Measurements from ENCODE around the gene ABLIM2.

The ABLIM2 gene

GRCh38 chr4:8015512-8015911, 143.1 kb downstream of the ABLIM2 start:
- no peak for DNase-seq

GRCh38 chr4:8013976-8014726, 144.5 kb downstream of the ABLIM2 start:
- DNase-seq = no peak

DNA sequence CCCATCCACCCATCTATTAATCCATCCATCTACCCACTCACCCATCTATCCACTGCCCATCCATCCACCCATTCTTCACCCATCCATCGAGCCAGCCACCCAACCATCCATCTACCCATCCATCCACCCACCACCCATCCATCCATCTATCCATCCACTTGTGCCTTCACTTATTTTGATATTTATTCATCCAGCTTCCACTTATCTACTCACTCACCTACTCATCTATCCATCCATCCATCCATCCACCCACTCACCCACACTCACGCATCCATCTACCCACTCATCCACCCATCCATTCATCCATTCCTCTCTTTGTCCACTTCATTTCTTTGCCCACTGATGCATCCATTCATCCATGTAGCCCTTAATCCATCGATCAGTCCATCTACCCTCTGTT, 146.1 kb downstream of the ABLIM2 start:
- DNase-seq = no peak

- DNase-seq = peak; percentile 30
These were observed 148.0 kb downstream of the ABLIM2 start for GRCh38 chr4:8010618-8011017.

DNA sequence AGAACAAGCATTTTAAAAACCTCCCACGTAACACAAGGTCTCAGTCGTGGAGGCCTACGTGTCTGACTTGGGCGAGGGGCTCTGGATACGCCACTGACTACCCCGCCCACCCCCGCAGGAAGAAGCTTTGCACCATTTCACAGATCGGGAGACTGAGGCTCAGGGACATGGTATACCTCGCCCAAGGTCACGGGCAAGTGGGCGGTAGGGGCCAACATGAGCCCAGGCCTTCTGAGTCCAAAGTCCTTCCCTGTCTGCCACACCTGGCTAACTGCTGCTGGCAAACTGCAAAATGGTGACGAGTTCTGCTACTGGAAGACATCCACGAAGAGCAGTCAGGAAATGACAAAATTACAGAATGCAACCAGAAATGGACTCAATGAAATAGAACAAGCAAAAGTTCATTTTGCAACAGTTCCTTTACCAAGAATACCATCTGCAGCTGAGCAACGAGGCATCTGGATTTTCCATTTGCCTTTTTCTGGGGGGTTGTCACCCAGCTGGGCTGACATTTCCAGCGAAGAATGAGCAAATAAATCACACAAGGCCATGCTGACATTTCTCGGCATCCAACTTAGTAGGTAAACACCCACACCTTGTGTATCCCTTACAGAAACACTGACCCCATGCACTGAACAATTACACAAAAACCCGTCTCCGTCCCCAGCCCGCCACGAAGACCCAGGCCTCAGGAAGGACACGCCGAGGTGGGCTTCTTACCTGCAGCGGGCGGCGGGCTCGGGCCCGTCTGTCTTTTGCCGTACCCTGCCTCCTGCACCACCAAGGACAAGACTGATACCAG, 148.7 kb downstream of the ABLIM2 start:
- DNase-seq = no peak

- DNase-seq = no peak
These were observed 149.5 kb downstream of the ABLIM2 start for GRCh38 chr4:8009097-8009496.

DNA sequence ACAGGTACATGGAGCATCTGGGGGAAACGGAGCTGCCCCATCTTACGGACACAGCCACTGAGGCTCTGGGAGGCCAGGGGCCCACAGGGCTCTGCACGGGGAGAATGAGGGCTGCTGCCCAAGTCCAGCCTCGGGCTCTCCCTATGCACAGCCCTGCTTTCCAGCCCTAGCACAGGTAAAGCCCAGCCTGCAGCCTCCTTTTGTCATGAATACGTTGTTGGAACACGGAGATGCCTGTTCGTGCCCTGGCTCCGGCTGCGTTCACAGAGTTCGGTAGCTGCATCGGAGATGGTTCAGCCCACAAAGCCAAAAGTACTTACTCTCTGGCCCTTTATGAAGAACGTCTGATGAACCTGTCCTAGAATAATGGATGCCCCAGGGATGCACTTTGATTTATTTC, 150.2 kb downstream of the ABLIM2 start:
- no peak for DNase-seq

GRCh38 chr4:8007581-8007980, 151.0 kb downstream of the ABLIM2 start:
- no peak for DNase-seq

DNA sequence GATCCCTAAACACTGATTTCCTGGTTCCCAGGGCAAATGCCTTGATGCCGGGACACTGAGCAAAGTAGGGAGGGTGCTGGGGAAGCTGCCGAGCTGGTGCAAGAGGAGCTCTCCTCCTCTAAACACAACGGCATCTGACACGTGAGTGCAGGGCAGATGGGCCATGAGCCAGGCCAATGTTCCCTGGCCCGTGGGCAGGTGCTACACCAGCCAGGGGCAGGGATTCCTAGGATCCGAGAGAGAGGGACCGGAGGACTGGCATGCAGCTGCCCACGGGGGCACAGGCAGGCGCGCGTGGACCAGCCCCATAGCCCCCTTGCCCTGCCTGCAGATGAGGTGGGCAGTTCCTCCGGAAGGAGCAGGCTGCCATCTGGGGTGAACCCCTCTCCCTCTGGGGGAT, 152.1 kb downstream of the ABLIM2 start:
- DNase-seq = no peak

GRCh38 chr4:8005814-8006215, 152.8 kb downstream of the ABLIM2 start:
- no peak for DNase-seq

DNA sequence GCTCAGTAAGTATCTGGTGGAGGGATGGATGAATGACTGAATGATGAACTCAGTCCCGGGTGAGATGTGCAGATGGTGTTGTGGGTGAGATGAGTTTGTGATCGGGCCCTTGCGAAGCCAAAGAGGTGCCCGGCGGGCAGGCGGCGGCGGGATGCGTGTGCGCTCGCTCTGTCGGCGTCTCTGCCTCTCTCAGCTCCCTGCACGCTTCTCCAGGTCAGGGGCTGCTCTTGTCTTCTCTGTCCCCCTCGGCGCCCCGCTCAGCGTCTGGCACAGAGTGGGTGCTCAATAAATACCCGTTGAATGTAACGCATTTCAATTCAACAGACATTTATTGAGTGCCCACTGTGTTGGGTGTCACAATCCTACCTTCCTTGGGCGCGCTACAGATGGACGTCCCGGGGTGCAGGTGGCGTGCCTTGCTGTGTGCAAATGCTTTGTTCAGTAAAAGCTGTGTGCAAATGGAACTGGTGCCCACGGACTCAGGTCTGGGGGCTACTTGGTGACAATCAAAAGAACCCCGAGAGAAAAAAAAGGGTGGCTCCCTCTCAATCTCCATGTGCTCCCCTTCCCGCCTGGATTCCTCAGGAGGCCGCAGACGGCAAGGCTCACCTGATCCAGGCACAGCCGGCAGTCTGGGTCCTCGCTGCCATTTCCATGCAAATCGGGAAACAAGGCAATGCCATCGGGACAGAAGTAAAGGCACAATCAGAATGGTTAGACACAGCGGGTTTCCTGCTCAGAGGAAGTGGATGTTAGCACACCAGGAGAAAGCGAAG, 153.4 kb downstream of the ABLIM2 start:
- no peak for DNase-seq

DNA sequence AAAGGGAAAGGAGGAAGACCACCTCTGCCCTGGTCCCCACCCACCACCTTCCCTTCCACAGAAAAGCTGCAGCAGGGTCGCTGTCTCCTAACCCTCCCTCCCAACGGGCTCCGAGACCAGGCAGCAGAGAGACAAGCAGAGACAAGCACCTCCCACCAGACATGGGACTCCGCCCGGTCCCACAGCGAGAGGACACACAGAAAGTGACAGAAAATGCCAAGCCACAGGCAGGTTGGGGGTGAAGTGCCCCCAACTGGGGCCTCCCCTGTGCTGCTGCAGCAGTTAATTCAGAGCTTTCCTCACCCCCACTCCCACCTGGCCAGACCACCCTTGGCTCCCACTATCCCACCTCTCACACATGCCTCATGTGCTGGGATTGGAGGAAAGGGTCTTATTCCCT, 154.5 kb downstream of the ABLIM2 start:
- DNase-seq = no peak

DNA sequence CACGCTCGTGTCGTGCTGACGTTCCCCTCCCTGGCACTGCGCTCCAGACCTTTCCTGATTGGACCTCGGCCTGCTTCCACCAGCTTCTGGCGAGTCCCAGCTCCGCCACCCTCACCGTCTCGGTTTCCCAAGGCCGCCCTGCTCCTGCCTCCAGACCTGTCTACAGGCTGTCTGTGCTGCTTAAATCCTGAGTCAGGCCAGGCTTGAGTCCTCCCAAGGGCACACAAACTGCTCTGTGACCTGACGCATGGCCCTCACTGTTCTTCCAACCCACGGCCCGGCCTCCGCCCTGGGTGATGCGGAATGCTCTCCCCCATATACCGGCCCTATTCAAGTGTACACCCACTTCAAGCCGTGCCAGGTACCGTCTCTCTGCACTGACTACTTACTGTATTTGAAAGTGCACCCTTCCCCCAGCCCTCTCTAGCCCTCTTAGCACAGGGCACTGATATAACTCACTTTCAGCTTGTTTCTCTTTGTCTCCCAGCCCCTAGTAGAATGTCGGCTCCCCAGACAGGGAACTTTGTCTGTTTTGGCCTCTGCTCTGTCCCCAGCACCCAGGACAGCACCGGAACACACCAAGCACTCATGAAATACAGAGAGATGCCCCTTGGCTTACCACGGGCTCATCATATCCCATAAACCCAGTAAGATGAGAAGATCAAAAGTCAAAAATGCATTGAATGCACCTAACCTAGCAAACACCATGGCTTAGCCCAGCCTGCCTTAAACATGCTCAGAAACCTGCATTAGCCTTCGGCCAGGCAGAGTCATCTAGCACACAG, 155.9 kb downstream of the ABLIM2 start:
- no peak for DNase-seq

DNA sequence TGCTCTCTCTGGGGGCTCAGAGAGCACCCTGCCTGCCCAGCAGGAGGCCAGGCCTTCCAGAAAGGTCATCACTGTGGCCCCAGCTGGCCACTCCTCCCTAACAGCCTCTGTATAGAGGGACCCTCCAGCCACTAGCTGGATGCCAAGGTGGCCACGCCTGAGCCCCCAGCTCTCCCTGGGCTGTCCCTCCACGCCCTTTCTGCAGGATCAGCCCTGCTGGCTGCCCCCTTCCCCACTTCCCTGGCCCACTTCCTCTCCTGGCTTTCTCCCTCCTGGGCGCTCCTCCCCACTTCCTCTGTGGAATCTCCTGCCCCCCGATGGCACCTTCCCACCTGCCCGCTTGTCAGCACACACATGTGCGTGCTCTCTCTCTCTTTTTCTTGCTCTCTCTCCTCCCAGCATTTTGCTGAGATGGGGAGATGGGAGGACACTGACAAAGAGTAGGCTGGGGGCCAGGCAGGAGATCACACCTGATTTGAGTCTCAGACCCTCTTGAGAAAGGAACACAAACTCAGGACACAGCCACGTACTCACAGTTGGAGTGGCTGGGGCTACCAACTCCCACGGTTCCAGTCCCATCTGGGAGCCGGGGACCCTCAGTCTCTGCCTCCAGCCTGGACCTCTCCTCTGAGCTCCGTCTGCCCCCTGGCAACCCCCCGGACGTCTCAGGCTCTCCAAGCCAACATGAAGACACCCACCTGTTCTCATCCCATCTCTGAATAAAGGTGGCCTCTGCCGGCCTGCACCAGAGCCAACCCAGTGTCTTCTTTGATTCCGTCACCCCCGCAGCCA, 156.9 kb downstream of the ABLIM2 start:
- DNase-seq = no peak

- no peak for DNase-seq
These were observed 157.7 kb downstream of the ABLIM2 start for GRCh38 chr4:8000721-8001491.

- DNase-seq = no peak
These were observed 158.4 kb downstream of the ABLIM2 start for GRCh38 chr4:8000247-8000646.

DNA sequence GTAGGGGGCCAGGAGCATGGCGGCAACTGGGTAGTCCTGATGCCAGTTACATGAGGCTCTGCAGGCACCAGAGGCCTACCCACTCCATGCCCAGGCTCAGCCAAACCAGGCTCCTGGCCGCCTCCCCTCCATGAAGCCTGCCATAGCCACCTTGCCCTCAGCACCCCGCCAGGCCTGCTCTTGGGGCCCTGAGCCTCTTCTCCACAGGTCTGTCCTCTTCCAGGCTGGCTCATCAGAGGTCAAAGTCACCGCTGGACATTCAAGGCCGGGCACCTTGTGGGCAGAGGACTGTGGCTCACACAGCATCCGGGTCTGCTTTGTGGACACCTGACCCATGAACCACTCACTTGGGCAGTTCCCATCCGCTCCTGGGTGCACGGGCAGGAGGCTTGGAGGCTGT, 158.9 kb downstream of the ABLIM2 start:
- DNase-seq = no peak

DNA sequence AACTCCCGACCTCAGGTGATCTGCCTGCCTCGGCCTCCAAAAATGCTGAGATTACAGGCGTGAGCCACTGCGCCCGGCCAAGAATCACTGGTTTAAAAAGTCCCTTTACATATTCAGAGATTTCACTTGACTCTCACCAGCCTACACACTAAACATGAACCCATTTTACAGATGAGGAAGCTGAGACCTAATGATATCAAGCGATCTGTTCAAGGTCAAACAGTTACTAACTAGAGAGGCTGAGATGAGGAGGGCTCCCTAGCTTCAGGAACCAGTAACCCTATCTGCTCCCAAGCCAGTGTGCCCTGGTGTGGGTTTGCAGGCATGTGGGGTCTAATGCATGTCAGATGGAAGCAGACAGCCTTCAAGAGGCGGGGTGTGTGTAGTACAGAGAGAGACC, 159.3 kb downstream of the ABLIM2 start:
- no peak for DNase-seq

- no peak for DNase-seq
These were observed 160.2 kb downstream of the ABLIM2 start for GRCh38 chr4:7998447-7998846.

GRCh38 chr4:7995866-7996265, 162.7 kb downstream of the ABLIM2 start:
- DNase-seq = no peak

DNA sequence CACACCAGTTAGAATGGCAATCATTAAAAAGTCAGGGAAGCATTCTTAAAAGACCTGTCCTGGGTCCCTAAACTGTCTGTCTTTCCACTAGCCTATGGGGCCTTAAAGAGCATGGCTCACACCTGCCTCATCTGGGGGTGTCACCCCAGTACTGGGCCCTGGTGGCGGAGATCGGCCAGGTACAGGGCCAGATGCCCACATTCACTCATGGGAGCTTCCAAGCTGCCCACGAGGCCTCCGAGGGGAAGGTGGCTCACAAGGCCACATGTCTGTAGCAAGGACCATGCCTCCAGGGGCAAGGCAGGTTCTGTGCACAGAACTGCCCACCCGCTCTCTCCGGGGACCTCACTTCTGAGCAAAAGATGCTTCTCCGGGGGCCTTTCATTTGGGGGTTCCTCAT, 163.5 kb downstream of the ABLIM2 start:
- DNase-seq = no peak

Data from SHP77 treated with DMSO at 0.1 percent for 48 hours (cell line).